Natural killer cell treated with Interleukin-12 subunit alpha and Interleukin-12 subunit beta and Interleukin-15 and Interleukin-18, amount 100 ng/mL, for 72 hours (primary cell): Measurements from ENCODE around the gene THOC3. TPM values are rescaled to one million over a fixed set of nuclear protein-coding genes. Genes with fewer than 3 reads are reported as not detected.
"Not testable (repeated sequence)": the region's sequence is repeated elsewhere in the genome, so short reads cannot be mapped to it uniquely, and the experiment has no call there.

Experiments
- ATAC-seq, 2 donors: fragments of 150-1000 bp; cut with Tn5 transposase in 1 of 2; sonication (Bioruptor Pico), chemical (Tn5 transposase) in 1 of 2; 2 replicates each; pipeline ENCODE4 v1.10.0; 2021
- DNase-seq: peaks from one replicate; pipeline ENCODE4 v3.0.0; 2022; ENCODE audit warnings: low spot score
- H3K27ac Mint-ChIP-seq, 2 donors: 1 replicate in 1 of 2; 2 replicates in 1 of 2; pipeline ENCODE4 v1.8.0; 2022; ENCODE audit warnings: mixed read lengths in 2 of 2, mild to moderate bottlenecking in 1 of 2, moderate library complexity in 1 of 2
- H3K27me3 Mint-ChIP-seq, 2 donors: 1 replicate in 1 of 2; 2 replicates in 1 of 2; pipeline ENCODE4 v1.8.0; 2022; ENCODE audit warnings: mixed read lengths in 2 of 2
- H3K36me3 Mint-ChIP-seq: one replicate; pipeline ENCODE4 v1.8.0; 2022; ENCODE audit warnings: mixed read lengths
- H3K4me1 Mint-ChIP-seq, 2 donors: 1 replicate in 1 of 2; 2 replicates in 1 of 2; pipeline ENCODE4 v1.8.0; 2022; ENCODE audit warnings: low read depth in 2 of 2, mixed read lengths in 2 of 2, mild to moderate bottlenecking in 1 of 2
- H3K4me3 Mint-ChIP-seq: one replicate; pipeline ENCODE4 v1.8.0; 2022; ENCODE audit warnings: mixed read lengths
- H3K9me3 Mint-ChIP-seq: 2 replicates; pipeline ENCODE4 v1.8.0; 2022; ENCODE audit warnings: mixed read lengths
- total RNA-seq, 2 donors: library from RNA; stranded (reverse); gene quantifications; one replicate each; pipeline ENCODE4 v1.2.3, GENCODE V29; 2022

The THOC3 gene
- total RNA-seq, 2 donors from 2014 or later = 36.3 to 63.6 TPM

DNA sequence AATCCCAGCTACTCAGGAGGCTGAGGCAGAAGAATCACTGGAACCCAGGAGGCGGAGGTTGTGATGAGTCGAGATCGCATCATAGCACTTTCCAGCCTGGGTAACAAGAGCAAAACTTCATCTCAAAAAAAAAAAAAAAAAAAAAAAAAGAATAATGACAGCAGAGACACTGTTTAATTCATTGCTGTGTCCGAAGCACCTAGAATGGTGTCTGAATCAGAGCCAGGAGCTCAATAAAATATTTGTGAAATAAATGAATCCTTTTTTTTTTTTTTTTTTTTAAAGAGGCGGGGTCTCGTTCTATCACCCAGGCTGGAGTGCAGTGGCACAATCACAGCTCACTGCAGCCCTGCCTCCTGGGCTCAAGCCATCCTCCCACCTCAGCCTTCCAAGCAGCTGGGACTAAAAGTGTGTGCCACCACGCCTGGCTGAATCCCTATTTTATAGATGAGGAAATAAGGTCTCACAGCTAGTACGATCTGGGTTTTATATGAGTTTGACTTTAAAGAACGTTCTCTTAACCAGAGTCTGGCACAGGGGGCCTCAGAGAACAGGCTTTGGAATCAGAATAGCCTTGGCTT is 47.8 kb downstream of the THOC3 start:
- DNase-seq (no peak), ATAC-seq (no peak)
- no peaks in the 10 kb centered on the region for H3K9me3 Mint-ChIP-seq
- peak overlapping the region in 1 of 2 donors; percentile 19 for H3K27ac Mint-ChIP-seq
- no peaks in the 10 kb centered on the region for H3K36me3 Mint-ChIP-seq
- no peaks in the 10 kb centered on the region for H3K27me3 Mint-ChIP-seq
- no peak overlapping the region for H3K4me3 Mint-ChIP-seq
- H3K4me1 Mint-ChIP-seq = peaks cover 16 to 19% of the 10 kb centered on the region in 2 donors

DNA sequence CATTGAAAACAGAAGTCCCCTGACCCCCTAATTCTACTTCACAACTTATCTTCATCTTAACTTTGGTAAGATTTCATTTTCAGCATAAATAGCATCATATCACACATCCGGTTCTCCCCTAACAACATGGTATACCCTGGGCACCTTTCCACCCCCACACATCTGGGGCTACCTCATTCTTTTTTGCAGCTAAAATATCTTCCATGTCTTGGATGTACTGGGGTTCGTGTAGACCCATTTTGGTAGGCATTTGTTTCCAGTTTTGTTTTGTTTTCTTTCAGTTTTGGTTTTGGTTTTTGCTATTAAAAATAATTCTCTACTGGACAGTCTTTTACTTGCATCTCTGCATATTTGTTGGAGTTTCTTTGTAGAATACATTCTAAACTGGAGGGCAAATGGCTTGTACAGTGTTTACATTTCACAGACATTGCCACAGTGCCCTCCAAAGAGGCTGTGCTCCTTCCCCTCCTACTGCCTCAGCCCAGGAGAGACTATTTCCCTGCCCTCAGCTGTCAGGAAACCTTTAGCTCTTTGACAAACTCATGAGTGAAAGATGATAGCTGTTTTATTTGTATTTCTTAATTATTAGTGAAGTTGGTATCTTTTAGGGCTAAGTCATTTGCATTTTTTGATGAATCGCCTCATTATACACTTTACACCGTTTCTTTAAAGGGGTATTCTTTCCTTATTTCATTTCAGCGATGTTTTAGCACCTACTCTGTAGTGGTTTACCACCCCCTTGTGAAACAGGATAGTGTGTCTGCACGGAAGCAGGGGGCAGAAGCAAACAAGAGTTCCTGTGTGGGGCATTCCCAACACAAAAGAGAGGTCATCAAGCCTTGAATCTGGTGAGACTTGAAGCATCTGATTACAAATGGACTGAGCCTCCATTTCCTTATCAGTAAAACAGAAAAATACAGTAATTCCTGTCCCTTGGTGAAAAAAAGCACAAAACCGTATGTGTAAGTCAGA is 52.8 kb downstream of the THOC3 start:
- H3K27ac Mint-ChIP-seq = peak overlapping the region; percentile 92 to 95
- H3K4me1 Mint-ChIP-seq = peaks cover 19 to 23% of the 10 kb centered on the region in 2 donors
- DNase-seq (peak; percentile 83), ATAC-seq (peak; percentile 87 to 93)
- not testable (repeated sequence) for H3K27me3 Mint-ChIP-seq, H3K36me3 Mint-ChIP-seq, H3K9me3 Mint-ChIP-seq
- peak overlapping the region; percentile 87 for H3K4me3 Mint-ChIP-seq

DNA sequence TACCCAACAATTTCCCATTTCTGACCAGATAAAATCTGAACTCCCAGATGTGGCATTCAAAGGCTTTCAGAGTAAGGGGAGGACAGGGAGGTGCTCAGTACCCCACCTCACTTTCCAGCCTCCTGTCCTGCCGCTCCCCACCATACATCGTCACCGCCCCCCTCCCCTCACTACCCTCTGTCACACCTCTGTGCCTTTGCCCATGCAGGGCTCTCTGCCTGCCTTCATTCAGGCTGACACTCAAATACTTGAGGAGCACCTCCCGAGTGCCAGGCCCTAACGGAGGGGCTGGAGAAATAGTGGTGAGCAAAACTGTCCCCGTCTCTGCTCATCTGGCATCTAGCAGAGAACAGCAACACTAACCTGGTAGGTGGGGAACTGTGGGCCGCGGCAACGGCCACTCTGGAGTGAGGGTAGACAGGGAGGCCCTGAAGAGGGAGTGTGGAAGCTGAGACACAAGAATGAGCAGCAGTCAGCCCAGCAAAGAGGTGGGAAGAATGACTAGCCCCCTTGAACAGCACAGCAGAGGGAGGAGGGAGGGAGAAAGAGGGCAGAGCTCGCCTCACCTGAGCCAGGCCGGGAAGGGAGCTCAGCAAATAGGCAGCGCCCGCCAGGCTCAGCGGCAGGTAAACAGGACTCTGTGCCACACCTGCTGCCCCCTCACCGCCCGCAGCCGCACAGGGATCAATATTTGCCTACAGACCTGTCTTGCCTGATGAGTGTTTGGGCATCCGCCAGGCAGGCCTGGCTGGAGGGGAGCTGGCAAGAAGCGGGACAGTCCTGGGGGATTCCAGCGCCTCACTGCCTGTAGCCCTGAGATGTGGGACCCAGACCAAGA is 54.1 kb downstream of the THOC3 start:
- not testable (repeated sequence) for ATAC-seq, H3K36me3 Mint-ChIP-seq, DNase-seq, H3K9me3 Mint-ChIP-seq, H3K4me3 Mint-ChIP-seq, H3K27me3 Mint-ChIP-seq
- peaks cover 19 to 23% of the 10 kb centered on the region in 2 donors for H3K4me1 Mint-ChIP-seq
- peak overlapping the region; percentile 92 to 95 for H3K27ac Mint-ChIP-seq

DNA sequence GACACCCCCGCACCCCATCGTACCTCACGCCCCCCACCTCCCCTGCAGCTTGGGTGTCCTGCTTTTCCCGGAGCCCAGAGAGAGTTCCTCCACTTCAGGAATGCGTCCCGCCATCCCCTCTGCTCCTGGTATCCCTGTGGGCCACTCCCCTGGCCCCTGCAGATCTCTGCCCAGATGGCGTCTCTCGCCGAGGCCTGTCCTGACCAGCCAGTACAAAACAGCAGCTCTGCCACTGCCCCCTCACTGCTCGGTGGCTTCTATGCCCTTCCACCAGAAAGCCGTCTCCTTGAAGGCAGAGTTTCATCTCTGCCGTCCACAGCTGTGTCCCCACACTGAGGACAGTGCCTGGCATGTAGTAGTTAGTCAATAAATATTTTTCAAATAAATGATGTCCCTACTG is 58.0 kb downstream of the THOC3 start:
- ATAC-seq, H3K4me1 Mint-ChIP-seq, H3K27ac Mint-ChIP-seq, H3K27me3 Mint-ChIP-seq, H3K9me3 Mint-ChIP-seq, H3K4me3 Mint-ChIP-seq, H3K36me3 Mint-ChIP-seq: not testable (repeated sequence)
- DNase-seq = peak; percentile 55

Other genes with a start within 250 kb of the THOC3 start
- not detected for gene CPLX2, start 96.7 kb downstream of the THOC3 start, total RNA-seq